Measurements from ENCODE around the gene TRPV4. TPM values are rescaled to one million over a fixed set of nuclear protein-coding genes. Genes with fewer than 3 reads are reported as not detected.

The TRPV4 gene
- polyA plus RNA-seq, 3 donors, result 0.70 to 1.4 (median 1.3) TPM

DNA sequence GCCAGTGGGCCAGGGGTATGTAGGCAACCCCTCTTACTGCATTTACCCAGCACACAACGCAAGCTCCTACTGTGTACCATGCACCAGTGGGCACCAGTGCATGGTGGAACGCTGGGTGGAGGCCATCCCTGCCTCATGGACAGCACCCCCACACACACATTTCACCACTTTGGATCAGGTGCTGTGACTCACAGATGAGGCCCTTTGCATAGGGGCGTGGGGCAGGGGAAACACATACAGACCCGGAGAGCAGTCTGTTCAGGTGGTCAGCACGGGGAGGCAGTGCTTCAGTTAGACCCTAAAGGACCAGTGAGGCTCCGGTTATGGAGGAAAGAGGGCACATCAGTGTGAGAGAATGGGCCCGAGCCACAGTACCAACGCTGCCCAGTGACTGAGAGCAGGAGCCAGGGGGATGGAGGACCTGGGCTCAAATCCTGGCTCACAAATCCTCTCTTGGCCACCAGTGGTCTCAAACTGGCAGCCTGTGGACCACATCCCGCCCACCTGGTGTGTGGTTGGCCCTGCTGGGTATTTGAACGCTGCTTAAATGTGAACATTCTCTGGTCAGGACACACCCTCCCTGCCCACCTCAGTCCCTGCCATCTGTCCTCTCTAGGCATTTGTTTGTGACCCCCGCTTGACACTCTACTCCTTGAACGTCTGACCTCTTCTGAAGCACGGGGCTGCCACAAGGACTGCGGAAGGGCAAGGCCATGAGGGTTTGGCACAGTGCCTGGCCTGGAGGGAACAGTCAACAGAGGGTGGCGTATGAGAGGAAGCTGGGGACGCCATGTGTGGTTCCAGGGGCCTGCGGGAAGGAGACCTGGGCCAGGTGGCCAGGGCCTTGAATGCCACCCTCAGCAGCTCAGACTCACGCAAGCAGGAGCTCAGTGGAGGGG, 72.9 kb downstream of the TRPV4 start:
- H3K27ac ChIP-seq (ENCODE audit: low read depth, low read length), result no peak overlapping the region
- 56 to 67% (median 64%) methylated on average over 18 of the region's 18 CpGs for WGBS, 3 donors

DNA sequence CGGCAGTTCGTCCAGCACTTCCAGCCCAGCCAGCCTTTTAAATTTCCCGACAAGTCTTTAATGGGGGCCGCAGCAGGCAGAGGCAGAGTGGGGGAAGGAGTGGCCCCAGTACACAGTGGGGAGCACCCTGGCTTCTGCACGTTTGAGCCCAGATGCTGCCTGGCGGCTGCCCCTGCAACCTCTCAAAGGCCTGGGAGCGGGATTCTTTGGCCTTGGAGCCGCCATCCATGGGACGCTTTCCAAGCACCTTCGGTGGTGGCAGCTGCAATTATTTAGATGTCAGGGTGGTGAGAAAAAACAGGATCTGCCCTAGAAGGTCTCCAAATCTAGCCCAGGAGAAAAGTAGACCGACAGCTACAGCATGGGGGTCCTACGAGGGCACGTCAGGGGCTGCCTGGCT, 73.6 kb downstream of the TRPV4 start:
- H3K27ac ChIP-seq (ENCODE audit: low read depth, low read length), result no peak overlapping the region
- WGBS, 3 donors, result 51 to 78% (median 77%) methylated on average over 13 of the region's 13 CpGs

DNA sequence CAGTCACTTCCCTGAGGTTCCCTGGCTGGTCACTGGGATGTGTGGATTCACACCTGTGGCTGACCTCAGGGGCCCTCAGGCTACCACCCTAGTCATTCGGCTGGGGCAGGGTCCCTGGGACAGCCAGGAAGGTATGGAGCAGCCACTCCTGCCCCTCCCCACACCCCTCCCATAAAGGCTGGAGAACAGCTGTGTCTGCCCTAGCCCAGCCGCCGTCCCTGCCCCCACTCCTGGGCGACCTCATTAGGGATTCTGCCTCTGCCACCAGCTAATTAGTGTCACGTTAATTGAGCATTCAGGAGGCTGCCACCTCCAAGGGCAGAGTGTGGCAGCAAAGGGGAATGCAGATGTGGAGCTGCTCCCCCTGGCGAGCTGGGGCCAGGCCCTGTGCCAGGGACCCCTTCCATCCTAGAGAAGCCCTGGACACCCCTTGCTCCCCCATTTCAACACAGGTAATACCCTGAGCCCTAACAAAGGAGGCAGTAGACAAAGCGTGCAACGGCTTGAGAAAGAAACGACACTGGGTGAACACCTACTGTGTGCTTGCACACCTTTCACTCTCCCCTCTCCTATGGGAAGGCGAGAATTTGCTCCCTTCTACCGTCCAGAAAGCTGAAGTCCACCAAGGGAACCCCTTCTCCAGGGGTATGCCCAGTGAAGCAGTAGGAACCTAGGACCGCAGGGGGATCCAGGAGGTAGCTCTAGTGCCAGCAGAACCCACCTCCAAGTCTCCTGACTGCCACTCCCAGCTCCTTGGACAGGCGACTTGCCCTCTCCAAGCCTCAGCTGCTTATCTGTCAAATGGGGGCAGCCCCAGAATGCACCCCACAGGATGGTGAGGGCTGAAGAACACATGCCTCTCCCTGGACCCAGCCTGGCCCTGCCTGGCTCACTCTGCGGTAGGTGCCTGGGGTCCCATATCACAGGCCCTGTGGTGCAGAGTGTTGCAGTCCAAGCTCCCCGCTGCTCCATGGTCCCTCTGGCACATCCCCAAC, 74.5 kb downstream of the TRPV4 start:
- WGBS, 3 donors, result 75 to 87% (median 80%) methylated on average over 15 of the region's 15 CpGs
- no peak overlapping the region for H3K27ac ChIP-seq (ENCODE audit: low read depth, low read length)

DNA sequence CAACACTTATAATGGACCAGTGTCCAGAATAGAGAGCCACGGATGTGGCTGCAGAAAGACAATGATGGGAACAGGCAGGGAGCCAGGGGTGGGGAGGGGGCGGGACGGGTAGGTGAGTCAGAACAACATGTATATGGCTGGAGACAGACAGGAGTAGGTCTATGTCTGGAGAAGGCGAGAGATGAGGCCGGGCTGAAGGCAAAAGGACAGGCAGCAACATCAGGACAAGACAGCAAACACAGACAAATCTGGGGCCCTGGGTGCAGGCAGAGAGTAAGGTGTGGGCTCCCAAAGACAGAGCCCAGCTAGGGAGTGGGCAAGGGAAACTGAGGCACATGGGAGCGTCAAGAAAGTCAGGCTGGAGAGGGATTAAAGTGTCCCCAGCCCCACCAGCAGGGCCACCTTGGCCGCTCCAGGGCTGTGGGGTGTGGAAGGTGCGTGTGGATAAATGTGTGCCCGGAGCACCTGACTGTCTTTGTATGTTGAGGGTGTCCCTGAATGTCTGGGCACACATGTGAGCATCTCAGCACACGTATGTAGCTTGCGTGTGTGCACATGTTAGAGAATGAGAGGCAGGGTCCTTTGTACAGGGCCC, 75.4 kb downstream of the TRPV4 start:
- 86 to 96% (median 90%) methylated on average over 11 of the region's 11 CpGs for WGBS, 3 donors
- H3K27ac ChIP-seq (ENCODE audit: low read depth, low read length), result no peak overlapping the region

DNA sequence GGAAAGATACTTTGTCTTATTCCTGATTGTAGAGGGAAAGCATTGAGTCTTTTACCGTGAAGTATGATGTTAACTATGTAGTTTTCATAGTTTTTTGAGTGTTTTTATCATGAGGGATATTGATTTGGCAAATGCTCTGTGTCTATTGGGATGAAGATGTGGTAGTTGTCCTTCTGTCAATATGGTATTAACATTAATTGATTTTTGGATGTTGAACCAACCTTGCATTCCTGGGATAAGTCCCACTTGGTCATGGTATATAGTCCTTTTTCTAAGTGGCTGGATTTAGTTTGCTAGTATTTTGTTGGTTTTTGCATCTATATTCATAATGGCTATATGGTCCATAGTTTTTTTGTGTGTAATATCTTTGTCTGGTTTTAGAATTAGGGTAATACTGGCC, 76.7 kb downstream of the TRPV4 start:
- H3K27ac ChIP-seq (ENCODE audit: low read depth, low read length), result no peak overlapping the region
- 89 to 99% (median 96%) methylated on average over 1 of the region's 1 CpG for WGBS, 3 donors

DNA sequence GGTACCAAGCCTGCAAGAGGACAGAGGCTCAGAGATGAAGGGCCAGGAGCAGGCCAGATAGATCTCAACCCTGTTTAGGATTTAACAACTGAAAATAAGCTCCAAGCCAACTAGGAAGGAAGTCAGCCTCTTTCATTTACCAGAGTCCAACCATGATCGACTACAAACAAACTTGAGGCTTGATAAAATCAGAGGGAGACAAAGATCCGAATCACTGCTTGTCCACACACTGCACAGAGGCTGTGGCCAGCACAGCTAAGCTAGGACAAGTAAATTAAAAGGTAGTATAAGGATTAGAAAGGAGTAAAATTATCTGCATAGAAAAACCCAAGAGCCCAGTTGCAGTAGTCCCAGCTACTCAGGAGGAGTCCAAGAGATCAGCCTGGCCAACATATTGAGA, 79.2 kb downstream of the TRPV4 start:
- 38 to 55% (median 39%) methylated on average over 2 of the region's 2 CpGs for WGBS, 3 donors
- H3K27ac ChIP-seq (ENCODE audit: low read depth, low read length), result no peak overlapping the region

DNA sequence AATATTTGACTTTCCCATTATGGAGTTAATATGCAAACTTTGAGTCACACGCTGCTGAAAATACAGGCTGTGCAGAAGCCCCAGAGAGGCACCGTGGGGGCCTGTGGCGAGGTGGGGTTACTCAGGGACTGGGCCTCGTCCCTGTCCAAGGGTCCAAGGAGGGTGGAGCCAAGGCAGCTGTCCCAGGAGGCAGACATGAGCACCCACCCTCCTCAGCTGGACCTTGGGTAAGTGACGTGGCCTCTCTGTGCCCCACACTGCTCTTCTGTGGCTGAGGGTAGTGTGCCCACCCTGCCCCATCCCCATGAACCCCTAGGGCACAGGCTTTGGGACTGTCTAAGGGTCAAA, 80.2 kb downstream of the TRPV4 start:
- 73 to 85% (median 84%) methylated on average over 4 to 5 of the region's 5 CpGs for WGBS, 3 donors
- H3K27ac ChIP-seq (ENCODE audit: low read depth, low read length), result no peak overlapping the region

DNA sequence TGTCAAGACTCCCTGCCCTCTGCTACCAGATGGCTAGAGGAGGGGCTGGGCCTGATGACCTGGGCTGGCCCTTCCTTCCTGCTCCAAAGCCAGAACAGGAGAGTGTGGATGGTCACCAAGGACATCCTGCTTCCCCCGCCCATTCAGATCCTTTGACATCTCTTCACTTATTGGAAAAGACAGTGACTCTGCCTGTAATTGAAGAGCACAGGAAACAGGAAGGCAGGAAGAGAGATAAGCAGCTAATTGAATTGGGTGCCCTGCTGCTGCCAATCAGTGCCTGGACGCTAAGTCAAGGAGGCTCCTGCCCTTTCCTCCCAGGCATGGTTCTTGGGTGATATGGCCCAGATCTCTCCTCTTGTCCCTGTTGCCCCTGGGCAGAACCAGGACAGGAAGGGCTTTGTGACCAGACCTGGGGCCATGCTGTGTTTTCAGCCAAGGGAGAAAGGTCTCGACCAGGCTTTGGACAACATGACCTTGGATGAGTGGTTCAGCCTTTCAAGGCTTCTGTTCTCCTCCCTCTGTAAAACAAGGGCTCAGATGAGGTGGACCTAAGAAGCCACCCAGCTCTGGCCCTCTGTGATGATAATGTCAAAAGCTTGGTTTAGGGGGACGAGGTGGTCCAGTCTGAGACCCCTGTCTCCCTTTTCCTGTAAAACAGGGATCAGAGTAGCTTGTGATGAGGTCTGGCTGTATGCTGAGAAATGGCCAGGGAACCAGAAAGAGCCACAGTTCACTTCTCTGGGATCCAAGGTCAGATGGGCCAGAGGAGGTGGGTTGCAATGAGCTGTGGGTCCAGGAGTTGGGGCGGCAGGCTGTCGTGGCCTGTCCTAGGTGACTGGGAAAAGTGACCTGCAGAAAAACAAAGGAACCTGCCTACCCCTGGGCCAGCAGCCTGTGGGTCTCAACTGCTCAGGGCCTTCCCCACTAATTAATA, 80.8 kb downstream of the TRPV4 start:
- 72 to 85% (median 78%) methylated on average over 6 of the region's 6 CpGs for WGBS, 3 donors
- H3K27ac ChIP-seq (ENCODE audit: low read depth, low read length), result no peak overlapping the region

DNA sequence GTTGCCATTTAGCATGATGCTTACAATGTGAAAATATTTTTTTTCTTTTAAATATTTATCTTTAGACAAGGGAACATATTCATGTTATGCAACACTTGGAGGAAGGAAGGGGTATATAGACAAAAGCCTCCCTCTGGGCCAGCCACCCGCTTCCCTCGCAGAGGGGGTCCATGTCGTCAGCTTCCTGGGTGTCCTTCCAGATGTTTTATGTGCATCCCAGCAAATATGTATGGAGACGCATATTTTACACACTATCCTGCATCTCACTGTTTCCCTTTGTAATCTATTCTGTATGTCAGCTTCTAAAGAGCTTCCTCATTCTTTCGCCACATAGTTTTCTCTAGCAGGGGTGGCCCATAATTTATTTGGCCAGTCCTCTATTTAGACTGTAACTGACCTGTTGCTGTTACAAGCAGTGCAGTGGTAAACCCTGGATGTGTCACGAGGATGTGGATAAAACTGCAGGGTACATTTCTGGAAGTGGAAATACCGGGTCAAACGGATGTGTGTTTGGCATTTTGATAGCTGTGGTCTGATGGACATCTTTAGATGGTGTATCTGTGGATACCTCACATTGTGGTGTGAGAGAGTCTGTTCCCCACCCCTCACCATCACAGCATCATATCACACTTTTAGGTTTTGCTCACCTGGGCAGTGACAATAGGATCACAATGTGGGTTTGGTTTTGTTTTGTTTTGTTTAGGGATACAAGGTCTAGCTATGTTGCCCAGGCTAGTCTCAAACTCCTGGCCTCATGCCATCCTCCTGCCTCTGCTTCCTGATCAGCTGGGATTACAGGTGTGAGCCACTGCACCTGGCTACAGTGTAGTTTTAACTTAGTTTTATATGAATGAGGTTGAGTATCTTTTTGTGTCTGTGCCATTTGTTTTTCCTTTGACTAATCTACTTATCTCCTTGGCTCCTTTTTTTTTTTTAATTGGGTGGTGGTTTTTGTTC, 87.9 kb downstream of the TRPV4 start:
- no peak overlapping the region for H3K27ac ChIP-seq (ENCODE audit: low read depth, low read length)
- WGBS, 3 donors, result 34 to 55% (median 48%) methylated on average over 8 of the region's 8 CpGs

DNA sequence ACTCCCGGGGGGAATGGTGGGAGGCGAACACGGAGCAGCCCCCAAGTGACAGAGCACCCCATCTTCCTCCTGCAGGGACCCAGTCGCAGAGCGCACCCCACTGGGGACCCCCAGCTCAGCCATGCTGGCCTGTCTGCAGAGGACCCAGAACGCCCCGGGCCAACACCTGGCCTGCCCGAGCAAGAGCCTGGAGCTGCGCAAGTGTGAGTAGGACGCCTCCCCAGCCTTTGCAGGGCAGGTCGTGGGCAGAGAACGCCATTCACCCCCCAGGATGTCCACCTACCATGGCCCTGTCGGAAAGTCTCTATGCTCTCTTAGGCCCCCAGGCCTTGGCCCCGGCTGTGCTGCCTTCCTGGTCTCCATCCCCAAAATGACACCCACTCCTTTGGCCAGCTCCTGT, 89.2 kb downstream of the TRPV4 start:
- 93 to 96% (median 96%) methylated on average over 13 to 14 of the region's 14 CpGs for WGBS, 3 donors

DNA sequence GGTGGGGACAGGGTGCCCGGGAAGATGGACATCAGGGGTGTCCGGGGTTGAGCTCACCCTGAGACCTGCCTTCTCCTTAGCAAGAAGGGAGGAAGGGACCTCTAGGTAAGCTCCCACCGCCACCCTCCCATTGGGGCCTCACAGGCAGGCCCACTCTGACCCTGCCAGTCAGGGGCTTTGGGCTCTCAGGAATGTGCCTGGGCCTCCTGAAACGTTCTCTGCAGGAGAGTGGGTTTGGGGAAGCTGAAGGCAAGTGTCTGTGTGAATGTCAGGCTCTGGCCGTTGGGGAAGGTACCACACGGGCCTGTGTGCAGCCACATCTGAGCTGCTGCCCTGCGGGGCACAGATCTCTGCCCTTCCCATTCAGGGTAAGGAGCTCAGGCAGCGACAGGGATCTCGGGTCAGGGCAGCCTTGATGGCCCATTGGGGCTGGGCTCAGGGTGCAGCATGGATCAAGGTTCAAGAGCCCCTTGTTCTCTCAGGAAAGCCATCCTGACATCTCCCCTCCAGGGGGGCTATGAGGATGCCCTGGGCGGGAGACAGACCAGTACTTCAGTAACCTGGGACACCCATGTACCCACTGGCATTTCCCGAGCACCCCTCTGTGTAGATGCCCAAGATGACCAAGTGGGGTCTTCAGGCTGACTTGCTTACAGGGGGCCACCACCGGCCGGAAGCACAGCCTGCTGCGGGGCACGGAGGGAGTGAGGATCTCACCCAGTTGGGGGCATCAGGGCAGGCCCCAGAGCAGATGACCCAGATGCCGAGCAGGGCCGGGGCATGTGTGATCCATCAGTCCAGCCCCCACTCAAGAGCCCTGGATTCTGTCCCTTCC, 89.9 kb downstream of the TRPV4 start:
- 88 to 92% (median 89%) methylated on average over 17 of the region's 17 CpGs for WGBS, 3 donors
- no peak overlapping the region for H3K27ac ChIP-seq (ENCODE audit: low read depth, low read length)

More for the DNA sequence above, 89.2 kb downstream of the TRPV4 start:
- no peak overlapping the region for H3K27ac ChIP-seq (ENCODE audit: low read depth, low read length)

DNA sequence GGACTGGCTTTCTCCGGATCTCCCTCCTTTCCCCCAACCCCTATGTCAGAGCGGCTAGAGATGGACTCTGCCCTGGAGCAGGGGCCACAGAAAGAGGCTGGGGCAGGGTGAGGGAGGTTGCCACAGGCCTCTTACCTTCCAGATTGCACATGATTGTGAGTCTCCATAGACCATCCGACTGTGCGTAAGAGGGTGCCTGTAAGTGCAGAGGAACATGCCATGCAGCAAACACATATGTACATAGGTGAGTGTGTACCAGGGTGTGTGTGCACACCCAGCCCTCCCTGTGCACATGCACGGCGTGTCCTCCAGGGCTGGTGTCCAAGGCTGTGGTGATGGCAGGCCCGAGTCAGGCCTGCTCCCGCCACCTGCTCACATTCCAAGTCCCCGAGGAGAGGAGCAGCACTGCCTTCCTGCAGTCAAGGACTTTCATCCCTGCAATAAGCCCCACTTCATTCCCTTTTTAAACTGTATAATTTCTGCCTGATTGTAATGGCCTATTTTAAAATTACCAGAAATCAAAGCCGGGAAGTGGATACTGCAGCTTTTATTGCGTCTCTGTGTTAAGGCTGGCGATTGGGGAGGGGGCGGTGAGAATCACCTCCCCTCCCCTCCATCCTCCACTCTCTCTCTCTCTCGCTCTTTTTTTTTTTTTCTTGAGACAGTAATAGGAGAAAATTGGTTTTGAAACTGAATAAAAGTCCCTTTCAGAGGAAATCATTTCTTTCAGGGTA, 91.1 kb downstream of the TRPV4 start:
- WGBS, 3 donors, result 80 to 89% (median 84%) methylated on average over 14 of the region's 14 CpGs

DNA sequence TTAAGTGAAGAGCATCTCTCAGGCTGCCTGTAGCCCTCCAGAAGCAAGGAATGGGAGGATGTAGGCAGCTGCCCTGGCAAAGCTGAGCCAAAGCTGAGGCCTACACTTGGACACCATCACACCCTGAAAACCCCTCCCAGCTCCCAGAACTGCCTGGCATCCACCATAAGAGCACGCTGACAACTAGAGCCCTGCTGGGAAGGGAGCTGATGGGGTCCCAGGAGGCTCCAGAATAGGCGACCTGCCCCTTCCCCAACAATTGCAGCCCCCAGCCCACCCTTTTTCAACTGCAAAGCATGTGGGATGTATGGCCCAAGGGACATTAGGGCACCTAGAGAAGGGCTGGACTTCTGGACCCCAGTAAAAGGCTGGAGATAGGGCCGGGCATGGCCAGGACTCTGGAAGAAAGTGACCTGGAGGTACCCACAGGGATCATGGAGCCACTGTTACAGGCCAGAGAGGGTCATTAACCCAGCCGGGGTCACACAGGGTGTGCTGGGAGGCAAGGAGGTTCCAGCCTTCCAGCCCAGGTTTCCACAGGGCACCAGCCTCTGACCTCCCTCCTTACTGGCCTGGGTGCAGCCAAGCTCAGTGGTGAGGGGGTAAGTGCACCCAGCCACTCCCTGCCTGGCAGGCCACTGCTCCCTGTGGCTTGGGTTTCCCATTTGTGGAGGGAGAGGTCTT, 91.8 kb downstream of the TRPV4 start:
- no peak overlapping the region for H3K27ac ChIP-seq (ENCODE audit: low read depth, low read length)
- WGBS, 3 donors, result 82 to 89% (median 88%) methylated on average over 4 of the region's 4 CpGs

More for the DNA sequence above, 91.1 kb downstream of the TRPV4 start:
- no peak overlapping the region for H3K27ac ChIP-seq (ENCODE audit: low read depth, low read length)

DNA sequence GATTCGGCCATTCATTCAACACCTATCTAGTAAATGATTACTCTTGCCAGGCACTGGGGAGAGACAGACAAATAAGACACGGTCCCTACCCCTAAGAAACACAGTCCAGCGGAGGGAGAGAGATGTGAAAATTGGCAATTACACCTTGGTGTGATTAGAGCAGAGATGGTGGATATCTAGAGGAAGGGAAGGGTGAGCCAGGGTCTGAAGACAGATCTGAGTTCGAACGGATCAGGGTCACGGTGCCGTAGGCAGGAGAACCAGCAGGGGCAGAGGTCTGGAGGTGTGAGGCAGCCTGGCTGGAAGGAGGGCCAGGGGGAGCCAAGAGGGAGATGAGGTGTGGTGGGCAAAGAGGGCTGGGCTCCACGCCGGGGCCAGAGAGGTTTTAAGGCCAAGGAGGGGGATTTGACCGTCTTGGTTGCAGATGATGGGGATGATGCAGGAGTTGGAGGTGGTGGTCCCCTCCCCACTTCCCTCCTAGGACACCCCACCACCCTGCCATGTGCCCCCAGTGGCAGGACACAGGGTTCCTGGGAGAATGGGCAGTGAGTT, 92.4 kb downstream of the TRPV4 start:
- WGBS, 3 donors, result 76 to 90% (median 87%) methylated on average over 10 of the region's 10 CpGs
- no peak overlapping the region for H3K27ac ChIP-seq (ENCODE audit: low read depth, low read length)

Data from adipose tissue (tissue), 3 donors.